Esophagus muscularis mucosa (tissue), 4 donors: ENCODE measurements around the gene NTN4. TPM values are rescaled to one million over a fixed set of nuclear protein-coding genes. Genes with fewer than 3 reads are reported as not detected.
A peak's percentile ranks its signal among the peaks of the same experiment; 100 is the strongest.

Source experiments
- DNase-seq: peaks from one replicate; pipeline ENCODE4 v3.0.0-alpha.2; 2017; ENCODE audit errors: extremely low spot score
- H3K27ac ChIP-seq, 4 donors: fragments of 200-600 bp; sonication (generic); replicated peaks in 1 of 4; 1 replicate in 3 of 4; 2 replicates in 1 of 4; pipeline ENCODE4 v1.5.1; 2016 to 2019; ENCODE audit warnings: mild to moderate bottlenecking in 1 of 4
- H3K27me3 ChIP-seq, 4 donors: fragments of 200-600 bp; sonication (generic); one replicate each; pipeline versions ENCODE4 v1.5.1 to v1.6.0; 2016 to 2019
- H3K36me3 ChIP-seq, 4 donors: fragments of 200-600 bp; sonication (generic); one replicate each; pipeline ENCODE4 v1.5.1; 2016 to 2019
- H3K4me1 ChIP-seq, 4 donors: fragments of 200-600 bp; sonication (generic); one replicate each; pipeline ENCODE4 v1.5.1; 2016 to 2019
- H3K4me3 ChIP-seq, 4 donors: fragments of 200-600 bp; sonication (generic); 1 replicate in 2 of 4; 2 replicates in 2 of 4; pipeline ENCODE4 v1.5.1; 2016 to 2019; ENCODE audit warnings: mild to moderate bottlenecking in 4 of 4, moderate library complexity in 1 of 4
- H3K9me3 ChIP-seq, 4 donors: fragments of 200-600 bp; sonication (generic); 1 replicate in 3 of 4; 2 replicates in 1 of 4; pipeline ENCODE4 v1.5.1; 2016 to 2019
- CTCF ChIP-seq, 3 experiments: fragments of 200-600 bp in 2 of 3; fragments of 450-650 bp in 1 of 3; sonication (generic) in 2 of 3; IDR thresholded peaks; one replicate each; pipeline ENCODE4 v1.5.1; 2017 to 2019; ENCODE audit warnings: antibody characterized with exemption in 3 of 3, mild to moderate bottlenecking in 2 of 3, moderate library complexity in 1 of 3
- EP300 ChIP-seq: sonication (generic); formaldehyde crosslinking; IDR thresholded peaks from one replicate; pipeline ENCODE4 v1.6.1; 2017; ENCODE audit warnings: antibody characterized with exemption
- POLR2A ChIP-seq: fragments of 450-650 bp; IDR thresholded peaks from one replicate; pipeline ENCODE4 v1.6.1; 2017; ENCODE audit warnings: antibody characterized with exemption, moderate library complexity, mild to moderate bottlenecking, low read depth
- POLR2AphosphoS5 ChIP-seq, 2 donors: sonication (generic); formaldehyde crosslinking; IDR thresholded peaks; one replicate each; pipeline ENCODE4 v1.6.1; 2017; ENCODE audit warnings: antibody characterized with exemption in 2 of 2
- WGBS: methylation state at CpG from one replicate; pipeline ENCODE4 v1.1.5; 2018; 5-methylcytosine and 5-hydroxymethylcytosine counted together
- intact Hi-C: fragments of 100-400 bp; cut with DNase I; formaldehyde crosslinking; loops from one replicate; pipeline ENCODE4 v1.15.1; 2023
- total RNA-seq, 4 donors: library from RNA; depleted of rRNA; stranded (reverse); fragments of >200 nt; gene quantifications; one replicate each; pipeline versions ENCODE4 v1.1.0 to v1.2.1, GENCODE V29; 2016

Gene NTN4
- total RNA-seq, 4 donors from 2014 or later, result 46.7 to 73.1 (median 52.7) TPM

GRCh38 chr12:95637010-95637409 lies 153.6 kb downstream of the NTN4 start:
- H3K27ac ChIP-seq, result peak overlapping the region in 1 of 4 donors; percentile 28
- 87% methylated on average over 24 of the region's 24 CpGs for WGBS
- DNase-seq, result no peak
- intact Hi-C loops, result no loop called here
- H3K9me3 ChIP-seq, result no peaks in the 10 kb centered on the region
- H3K27me3 ChIP-seq, result no peaks in the 10 kb centered on the region
- TF ChIP-seq POLR2AphosphoS5 (IDR thresholded peaks at IDR 0.05), result no peak
- TF ChIP-seq POLR2A, result no peak
- TF ChIP-seq EP300, result no peak
- TF ChIP-seq CTCF (IDR thresholded peaks at IDR 0.05), result no peak
- peaks cover 8 to 37% (median 35%) of the 10 kb centered on the region in 4 donors for H3K4me1 ChIP-seq
- no peaks in the 10 kb centered on the region for H3K36me3 ChIP-seq
- H3K4me3 ChIP-seq, result no peak overlapping the region

- Histone ChIP-seq H3K27me3 (no peaks in the 10 kb centered on the region), H3K4me1 (peaks cover 17 to 37% (median 35%) of the 10 kb centered on the region in 4 donors), H3K4me3 (no peak overlapping the region), H3K9me3 (no peaks in the 10 kb centered on the region), H3K36me3 (no peaks in the 10 kb centered on the region), H3K27ac (peak overlapping the region in 1 of 4 donors; percentile 40)
- intact Hi-C loops, result no loop called here
- no peak for DNase-seq
- TF ChIP-seq CTCF (IDR thresholded peaks at IDR 0.05) (no peak), EP300 (no peak), POLR2A (no peak), POLR2AphosphoS5 (IDR thresholded peaks at IDR 0.05) (no peak)
- WGBS, result 85% methylated on average over 9 of the region's 9 CpGs
Observed at GRCh38 chr12:95634622-95635621, 155.6 kb downstream of the NTN4 start.

- Histone ChIP-seq H3K4me3 (no peak overlapping the region), H3K9me3 (no peaks in the 10 kb centered on the region), H3K27me3 (no peaks in the 10 kb centered on the region), H3K36me3 (no peaks in the 10 kb centered on the region), H3K27ac (peak overlapping the region; percentile 25 to 71 (median 36)), H3K4me1 (peaks cover 24 to 37% (median 35%) of the 10 kb centered on the region in 4 donors)
- intact Hi-C loops, result no loop called here
- DNase-seq, result no peak
- WGBS, result 39% methylated on average over 5 of the region's 5 CpGs
- TF ChIP-seq POLR2AphosphoS5 (IDR thresholded peaks at IDR 0.05) (no peak), CTCF (IDR thresholded peaks at IDR 0.05) (no peak), EP300 (no peak), POLR2A (no peak)
Observed at GRCh38 chr12:95633732-95634465, 156.7 kb downstream of the NTN4 start.

GRCh38 chr12:95633049-95633731 lies 157.4 kb downstream of the NTN4 start:
- no peak for TF ChIP-seq EP300
- TF ChIP-seq POLR2AphosphoS5 (IDR thresholded peaks at IDR 0.05), result peak in 1 of 2 donors; percentile 39
- Histone ChIP-seq H3K27ac (peak overlapping the region; percentile 25 to 71 (median 36)), H3K36me3 (no peaks in the 10 kb centered on the region), H3K4me1 (peaks cover 24 to 37% (median 34%) of the 10 kb centered on the region in 4 donors), H3K27me3 (no peaks in the 10 kb centered on the region), H3K4me3 (no peak overlapping the region), H3K9me3 (no peaks in the 10 kb centered on the region)
- WGBS, result 76% methylated on average over 9 of the region's 9 CpGs
- DNase-seq, result no peak
- intact Hi-C loops, result no loop called here
